Stimulated activated CD4-positive, alpha-beta T cell treated with anti-CD3 and anti-CD28 coated beads, TNF-alpha, amount 100 ng/mL, for 4 hours (primary cell): ENCODE measurements around the gene ZDHHC11.
"Not testable (repeated sequence)": the region's sequence is repeated elsewhere in the genome, so short reads cannot be mapped to it uniquely, and the experiment has no call there.

Source experiments
- DNase-seq, 3 experiments: peaks; one replicate each; pipeline ENCODE4 v3.0.0-alpha.2; 2020; ENCODE audit warnings: low read depth in 3 of 3

The ZDHHC11 gene

GRCh38 chr5:844426-844825 is 6.4 kb downstream of the ZDHHC11 start:
- DNase-seq = not testable (repeated sequence)

- not testable (repeated sequence) for DNase-seq
Measured at GRCh38 chr5:843926-844325, 6.9 kb downstream of the ZDHHC11 start.

DNA sequence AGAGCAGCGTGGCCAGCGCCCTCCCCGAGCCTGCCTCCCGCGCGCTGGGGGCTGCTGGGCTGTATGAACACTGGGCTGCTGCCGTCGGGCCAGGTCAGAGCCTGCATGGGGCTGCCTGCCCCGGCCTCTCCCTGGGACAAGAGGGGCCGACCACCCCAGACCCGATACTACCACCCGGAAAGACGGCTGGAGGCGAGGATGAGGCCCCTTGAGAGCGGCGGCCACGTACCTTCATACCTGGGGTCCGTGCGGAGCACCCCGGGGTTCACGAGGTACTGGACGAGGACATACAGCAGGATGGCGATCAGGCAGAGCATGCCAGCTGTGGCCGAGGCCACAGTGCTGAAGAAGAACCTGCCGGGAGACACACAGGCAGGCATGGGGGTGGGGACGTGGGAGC is 7.4 kb downstream of the ZDHHC11 start:
- DNase-seq = not testable (repeated sequence)

- DNase-seq = not testable (repeated sequence)
Measured at GRCh38 chr5:842402-843221, 8.2 kb downstream of the ZDHHC11 start.

GRCh38 chr5:841531-842401 is 9.0 kb downstream of the ZDHHC11 start:
- DNase-seq = not testable (repeated sequence)

GRCh38 chr5:840974-841435 is 9.8 kb downstream of the ZDHHC11 start:
- not testable (repeated sequence) for DNase-seq

DNA sequence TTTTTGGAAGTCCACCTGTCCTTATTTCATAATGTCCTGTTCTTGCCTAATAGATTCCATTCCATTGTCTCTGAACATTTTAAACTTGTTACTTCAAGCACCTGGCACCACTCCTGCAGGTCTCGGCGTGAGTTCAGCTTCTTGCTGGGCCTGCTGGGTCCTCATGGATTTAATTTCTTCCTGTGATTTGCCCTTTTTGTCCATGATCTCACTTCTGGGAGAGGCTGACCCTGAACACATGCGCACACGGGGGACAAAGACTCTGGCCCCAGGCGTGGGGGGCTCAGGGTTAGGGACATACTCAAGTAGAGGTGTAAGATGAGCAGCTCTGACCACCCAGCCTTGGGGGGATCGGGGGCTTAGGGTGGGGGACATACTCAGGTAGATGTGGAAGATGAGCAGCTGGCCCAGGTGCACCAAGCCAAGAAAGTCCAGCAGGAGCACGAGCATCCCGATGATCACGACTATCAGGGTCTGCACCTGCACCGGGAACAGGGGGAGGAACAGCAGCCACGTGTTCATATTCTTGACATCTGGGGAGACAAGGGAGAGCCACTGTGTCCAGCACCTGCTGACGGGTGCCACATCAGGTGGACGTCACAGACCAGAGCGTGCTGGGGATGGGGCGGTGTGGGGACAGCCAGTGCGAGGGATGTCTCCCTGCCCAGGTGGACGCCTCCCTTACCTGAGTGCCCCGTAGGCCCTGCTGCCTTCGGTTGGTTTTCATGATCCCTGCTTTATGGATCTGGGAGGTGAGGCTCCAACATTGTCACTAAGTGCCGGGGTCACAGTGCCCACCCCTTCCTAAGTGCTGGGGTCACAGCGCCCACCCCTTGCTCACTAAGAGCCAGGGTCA is 10.4 kb downstream of the ZDHHC11 start:
- DNase-seq = not testable (repeated sequence)

DNA sequence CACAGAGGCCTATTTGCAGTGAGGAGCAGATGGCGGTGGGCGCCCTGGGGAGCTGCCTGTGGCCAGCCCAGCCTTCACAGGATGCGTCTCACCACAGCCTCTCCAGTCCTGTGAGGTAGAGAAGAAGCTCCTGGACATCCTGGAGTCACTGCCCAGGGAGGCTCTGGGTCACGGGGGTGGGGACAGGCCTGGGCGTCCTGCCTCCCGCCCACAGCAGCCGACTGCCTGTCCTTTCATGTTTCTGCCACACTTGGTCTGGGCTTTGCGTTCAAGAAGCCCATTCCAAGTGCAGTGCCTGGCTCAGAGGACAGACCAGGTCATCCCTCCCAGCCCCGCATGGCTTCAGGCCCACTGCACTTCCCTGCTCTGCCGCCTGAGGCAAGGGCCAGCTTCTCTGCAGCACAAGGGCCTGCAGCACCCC is 12.3 kb downstream of the ZDHHC11 start:
- not testable (repeated sequence) for DNase-seq

DNA sequence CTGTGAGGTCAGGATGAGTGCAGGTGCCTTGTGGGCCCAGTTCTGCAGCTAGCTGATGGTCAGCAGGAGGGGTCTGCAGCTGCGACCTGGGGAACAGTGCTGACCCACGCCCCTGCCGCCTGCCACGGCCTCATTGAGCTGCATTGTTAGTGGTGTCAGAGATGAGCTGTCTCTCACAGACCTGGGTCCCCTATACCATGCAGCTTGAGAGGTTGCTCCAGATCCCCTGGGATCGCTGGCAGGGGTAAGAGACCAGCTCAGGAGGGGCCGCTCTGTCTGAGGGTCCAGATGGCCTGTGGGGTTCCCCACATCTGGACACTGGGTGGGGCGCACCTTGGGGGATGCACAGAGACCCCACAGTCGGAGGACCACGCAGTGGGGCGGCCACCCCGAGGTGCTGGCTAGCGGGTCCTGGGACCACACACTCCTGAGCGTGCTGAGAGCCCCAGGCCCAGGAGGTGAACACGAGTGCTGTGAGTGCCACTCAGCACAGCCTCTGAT is 13.1 kb downstream of the ZDHHC11 start:
- DNase-seq = not testable (repeated sequence)

DNA sequence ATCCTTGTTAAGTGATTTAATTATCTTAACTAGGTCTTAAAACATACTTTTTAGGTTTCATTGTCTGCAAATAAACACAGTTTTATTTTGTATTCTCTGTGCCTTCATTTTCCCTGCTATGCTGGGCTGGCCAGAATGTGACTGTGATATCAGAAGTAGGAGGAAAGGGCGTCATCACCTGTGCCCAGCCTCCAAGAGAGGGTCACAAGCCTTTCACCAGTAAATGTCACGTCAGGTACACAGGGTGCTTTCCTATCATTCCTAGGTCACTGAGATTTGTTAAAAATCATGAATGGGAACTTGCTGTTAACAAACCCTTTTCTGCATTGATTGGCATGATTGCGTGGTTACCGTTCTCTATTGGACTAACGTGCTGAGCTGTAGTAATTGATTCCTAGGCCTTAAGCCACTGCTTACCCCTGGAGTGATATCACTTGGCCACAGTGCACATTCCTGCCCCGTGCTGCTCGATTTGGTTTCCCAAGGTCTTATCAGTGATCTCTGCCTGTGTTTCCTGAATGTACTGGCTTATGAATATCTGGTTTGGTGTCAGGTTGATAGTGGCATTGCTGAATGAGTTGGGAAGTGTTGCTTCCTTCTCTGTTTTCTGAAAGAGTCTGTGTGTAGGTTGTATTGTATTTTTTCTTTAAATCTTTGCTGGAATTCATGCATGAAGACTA is 14.7 kb downstream of the ZDHHC11 start:
- DNase-seq = not testable (repeated sequence)

GRCh38 chr5:834013-834412 is 16.8 kb downstream of the ZDHHC11 start:
- DNase-seq = not testable (repeated sequence)

DNA sequence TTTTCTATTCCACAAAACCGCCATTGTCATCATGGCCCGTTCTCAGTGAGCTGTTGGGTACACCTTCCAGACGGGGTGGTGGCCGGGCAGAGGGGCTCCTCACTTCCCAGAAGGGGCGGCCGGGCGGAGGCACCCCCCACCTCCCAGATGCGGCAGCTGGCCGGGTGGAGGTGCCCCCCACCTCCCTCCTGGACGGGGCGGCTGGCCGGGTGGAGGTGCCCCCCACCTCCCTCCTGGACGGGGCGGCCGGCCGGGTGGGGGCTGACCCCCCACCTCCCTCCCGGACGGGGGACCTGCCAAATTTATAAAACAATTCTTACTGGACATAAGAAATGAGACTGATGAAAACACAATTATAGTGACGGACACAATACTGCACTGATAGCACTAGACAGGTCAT is 22.6 kb downstream of the ZDHHC11 start:
- not testable (repeated sequence) for DNase-seq

DNA sequence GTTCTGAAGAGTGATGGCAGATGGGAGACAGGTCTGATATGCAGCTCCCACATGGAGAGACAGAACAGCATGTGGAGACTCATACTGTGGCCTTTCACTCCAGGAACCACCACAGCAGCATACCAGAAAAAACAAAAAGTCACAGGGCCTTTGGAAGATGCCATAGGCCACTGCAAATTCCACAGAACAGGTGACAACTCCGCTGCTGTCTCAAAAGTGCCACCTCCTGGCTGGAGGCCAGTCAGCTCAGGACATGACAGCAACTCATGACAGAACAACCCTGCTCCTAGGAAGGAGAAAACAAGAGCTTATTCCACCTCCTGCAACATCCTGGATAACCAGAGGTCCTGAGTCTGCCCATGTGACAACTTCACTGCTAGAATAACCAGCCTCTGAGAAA is 25.2 kb downstream of the ZDHHC11 start:
- DNase-seq = not testable (repeated sequence)

GRCh38 chr5:821504-821903 is 29.3 kb downstream of the ZDHHC11 start:
- DNase-seq = no peak

DNA sequence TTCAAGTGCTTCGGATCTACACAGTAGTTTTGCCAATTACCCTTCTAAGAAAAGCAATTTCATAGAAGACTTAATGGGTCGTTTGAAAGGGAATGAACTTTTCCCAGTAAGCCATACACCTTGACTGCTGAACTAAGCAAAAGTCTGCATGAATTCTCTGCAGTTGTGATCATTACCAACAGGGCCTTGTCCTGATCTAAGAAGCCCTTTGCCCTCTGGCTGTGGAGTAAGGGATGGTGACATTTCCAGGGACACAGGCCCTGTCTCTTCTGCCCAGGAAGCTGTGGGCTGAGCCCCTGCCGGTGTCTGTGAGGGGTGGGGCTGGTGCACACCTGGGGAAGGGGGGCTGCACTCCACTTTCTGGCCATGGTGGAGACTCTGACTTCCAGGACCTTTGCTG is 30.5 kb downstream of the ZDHHC11 start:
- DNase-seq = no peak

GRCh38 chr5:819078-819477 is 31.7 kb downstream of the ZDHHC11 start:
- no peak for DNase-seq

- no peak for DNase-seq
Measured at GRCh38 chr5:816176-816575, 34.6 kb downstream of the ZDHHC11 start.

DNA sequence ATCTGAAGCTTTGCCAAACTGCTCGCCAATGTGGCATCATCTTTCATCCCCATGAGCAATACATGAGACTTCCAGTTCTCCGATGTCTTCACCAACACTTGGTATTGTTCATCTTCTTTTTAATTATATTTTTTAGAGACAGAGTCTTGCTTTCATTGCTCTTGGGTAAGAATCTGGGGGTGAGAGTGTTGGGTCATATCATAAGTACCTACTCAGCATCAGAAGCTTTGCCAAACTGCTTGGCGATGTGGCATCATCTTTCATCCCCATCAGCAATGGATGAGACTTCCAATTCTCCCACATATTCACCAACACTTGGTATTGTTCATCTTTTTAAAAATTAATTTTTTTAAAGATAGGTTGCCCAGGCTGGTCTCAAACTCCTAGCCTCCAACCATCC is 35.3 kb downstream of the ZDHHC11 start:
- DNase-seq = no peak

DNA sequence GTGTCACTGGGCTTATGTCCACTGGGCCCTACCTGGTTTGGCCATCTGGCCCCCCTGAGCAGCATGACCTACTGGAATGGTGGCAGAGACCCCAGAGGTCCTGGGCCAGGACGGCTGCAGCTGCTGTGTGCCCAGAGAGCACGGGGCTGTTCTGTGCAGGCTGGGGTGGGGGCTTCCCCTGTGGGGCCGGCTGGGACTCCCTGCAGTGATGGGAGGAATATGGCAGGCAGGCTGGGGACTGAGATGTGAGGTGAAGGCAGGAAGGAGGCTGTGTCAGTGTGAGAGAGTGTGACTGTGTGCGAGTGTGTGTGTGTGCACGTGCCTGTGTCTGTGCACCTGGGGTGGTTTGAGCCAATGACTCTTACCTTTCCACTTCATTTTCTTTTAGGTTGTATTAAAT is 37.2 kb downstream of the ZDHHC11 start:
- not testable (repeated sequence) for DNase-seq

GRCh38 chr5:811384-811783 is 39.4 kb downstream of the ZDHHC11 start:
- not testable (repeated sequence) for DNase-seq
